OCI-LY1 (cell line): ENCODE results near the gene HS3ST3B1.

Source experiments
- EZH2 ChIP-seq: fragments of 200-600 bp; sonication (generic), shearing (Covaris generic); IDR thresholded peaks from 2 replicates; pipeline ENCODE4 v1.8.0; 2017; ENCODE audit warnings: borderline replicate concordance, mixed run types, mild to moderate bottlenecking, antibody characterized with exemption, low read length, moderate library complexity, mixed read lengths
- TF ChIP-seq, protein P1 (sequence below): fragments of 200-600 bp; sonication (generic), shearing (Covaris generic); IDR thresholded peaks from 2 replicates; pipeline ENCODE4 v1.5.1; 2017; ENCODE audit warnings: mild to moderate bottlenecking, antibody characterized with exemption, low read length, moderate library complexity, mixed read lengths

GRCh38 chr17:14276535-14277250 lies 24.2 kb upstream of the HS3ST3B1 start:
- TF ChIP-seq, protein P1, sequence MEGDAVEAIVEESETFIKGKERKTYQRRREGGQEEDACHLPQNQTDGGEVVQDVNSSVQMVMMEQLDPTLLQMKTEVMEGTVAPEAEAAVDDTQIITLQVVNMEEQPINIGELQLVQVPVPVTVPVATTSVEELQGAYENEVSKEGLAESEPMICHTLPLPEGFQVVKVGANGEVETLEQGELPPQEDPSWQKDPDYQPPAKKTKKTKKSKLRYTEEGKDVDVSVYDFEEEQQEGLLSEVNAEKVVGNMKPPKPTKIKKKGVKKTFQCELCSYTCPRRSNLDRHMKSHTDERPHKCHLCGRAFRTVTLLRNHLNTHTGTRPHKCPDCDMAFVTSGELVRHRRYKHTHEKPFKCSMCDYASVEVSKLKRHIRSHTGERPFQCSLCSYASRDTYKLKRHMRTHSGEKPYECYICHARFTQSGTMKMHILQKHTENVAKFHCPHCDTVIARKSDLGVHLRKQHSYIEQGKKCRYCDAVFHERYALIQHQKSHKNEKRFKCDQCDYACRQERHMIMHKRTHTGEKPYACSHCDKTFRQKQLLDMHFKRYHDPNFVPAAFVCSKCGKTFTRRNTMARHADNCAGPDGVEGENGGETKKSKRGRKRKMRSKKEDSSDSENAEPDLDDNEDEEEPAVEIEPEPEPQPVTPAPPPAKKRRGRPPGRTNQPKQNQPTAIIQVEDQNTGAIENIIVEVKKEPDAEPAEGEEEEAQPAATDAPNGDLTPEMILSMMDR, result no peak
- no peak for TF ChIP-seq EZH2
